GM13977 (cell line): ENCODE data around the gene DCD.
A peak's percentile ranks its signal among the peaks of the same experiment; 100 is the strongest.

Experiments used
- DNase-seq: peaks from one replicate; pipeline ENCODE4 v3.0.0; 2012; ENCODE audit warnings: low spot score
- in situ Hi-C: fragments of 300-500 bp; cut with MboI; formaldehyde crosslinking; loops from one replicate; pipeline ENCODE4 v1.12.0; 2022; ENCODE audit warnings: low sequenced_read_pairs, low pct_unique_long_range_greater_than_20kb, mixed read lengths, inconsistent platforms; ENCODE audit not compliant: unreplicated experiment
- TF ChIP-seq, protein P1 (sequence below): IDR thresholded peaks from 2 replicates; pipeline ENCODE4 v1.5.1; 2012; ENCODE audit warnings: mild to moderate bottlenecking, control low read depth; ENCODE audit not compliant: insufficient read depth; ENCODE audit errors: extremely low read depth, missing control alignments

The DCD gene

GRCh38 chr12:54648265-54648664, at the start of gene DCD:
DCD (minus strand) TSS chr12:54648365; CDS start chr12:54648303, 62 bp downstream.
- TF ChIP-seq, protein P1, sequence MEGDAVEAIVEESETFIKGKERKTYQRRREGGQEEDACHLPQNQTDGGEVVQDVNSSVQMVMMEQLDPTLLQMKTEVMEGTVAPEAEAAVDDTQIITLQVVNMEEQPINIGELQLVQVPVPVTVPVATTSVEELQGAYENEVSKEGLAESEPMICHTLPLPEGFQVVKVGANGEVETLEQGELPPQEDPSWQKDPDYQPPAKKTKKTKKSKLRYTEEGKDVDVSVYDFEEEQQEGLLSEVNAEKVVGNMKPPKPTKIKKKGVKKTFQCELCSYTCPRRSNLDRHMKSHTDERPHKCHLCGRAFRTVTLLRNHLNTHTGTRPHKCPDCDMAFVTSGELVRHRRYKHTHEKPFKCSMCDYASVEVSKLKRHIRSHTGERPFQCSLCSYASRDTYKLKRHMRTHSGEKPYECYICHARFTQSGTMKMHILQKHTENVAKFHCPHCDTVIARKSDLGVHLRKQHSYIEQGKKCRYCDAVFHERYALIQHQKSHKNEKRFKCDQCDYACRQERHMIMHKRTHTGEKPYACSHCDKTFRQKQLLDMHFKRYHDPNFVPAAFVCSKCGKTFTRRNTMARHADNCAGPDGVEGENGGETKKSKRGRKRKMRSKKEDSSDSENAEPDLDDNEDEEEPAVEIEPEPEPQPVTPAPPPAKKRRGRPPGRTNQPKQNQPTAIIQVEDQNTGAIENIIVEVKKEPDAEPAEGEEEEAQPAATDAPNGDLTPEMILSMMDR: no peak
- in situ Hi-C loops: no loop called here
- no peak for DNase-seq

GRCh38 chr12:54697851-54698250, 49.7 kb upstream of the DCD start:
- in situ Hi-C loops: no loop called here
- TF ChIP-seq, protein P1: no peak
- DNase-seq: no peak

DNA sequence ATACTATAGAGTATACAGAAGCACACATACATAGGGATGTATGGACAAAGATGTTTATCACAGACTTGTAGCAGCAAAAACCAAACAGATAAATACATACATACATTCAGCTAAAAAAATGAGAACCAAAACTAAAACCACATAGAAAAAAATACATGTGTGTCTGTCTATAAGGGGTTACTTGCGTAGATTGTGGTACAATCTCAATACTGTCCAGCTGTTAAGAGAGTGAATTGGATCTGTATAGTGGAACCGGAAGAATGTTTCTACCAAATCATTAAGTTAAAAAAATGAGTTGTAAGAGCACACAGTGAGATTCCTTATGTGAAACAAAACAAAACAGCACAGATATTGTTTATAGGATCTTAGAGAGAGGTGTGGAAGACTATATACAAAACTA, 44.2 kb upstream of the DCD start:
- in situ Hi-C loops: no loop called here
- DNase-seq: no peak
- TF ChIP-seq, protein P1: no peak

DNA sequence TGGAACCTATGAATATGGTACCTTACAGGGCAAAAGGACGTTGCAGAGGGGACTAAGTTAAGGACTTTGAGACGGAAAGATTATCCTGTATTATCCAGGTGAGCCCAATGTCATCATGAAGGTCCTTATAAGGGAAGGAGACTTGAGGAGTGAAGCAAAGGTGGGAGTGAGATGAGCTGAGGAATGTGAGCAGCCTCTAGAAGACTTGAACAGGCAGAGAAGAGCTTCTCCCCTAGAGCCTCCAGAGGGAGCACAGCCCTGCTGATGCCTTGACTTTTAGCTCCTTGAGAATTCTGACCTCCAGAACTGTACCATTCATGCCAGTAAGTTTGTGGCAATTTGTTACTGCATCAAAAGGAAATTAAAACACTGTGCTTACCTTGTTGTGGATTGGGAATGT, 41.8 kb upstream of the DCD start:
- in situ Hi-C loops: no loop called here
- DNase-seq: no peak

GRCh38 chr12:54689034-54689372, 40.8 kb upstream of the DCD start:
- in situ Hi-C loops: no loop called here
- TF ChIP-seq, protein P1: no peak
- DNase-seq: no peak

More for the DNA sequence above, 41.8 kb upstream of the DCD start:
- TF ChIP-seq, protein P1: peak; percentile 31

GRCh38 chr12:54688309-54689033, 40.3 kb upstream of the DCD start:
- no peak for DNase-seq
- in situ Hi-C loops: no loop called here

More at GRCh38 chr12:54688309-54689033, 40.3 kb upstream of the DCD start:
- TF ChIP-seq, protein P1: no peak
